ENCODE data around the gene ALS2CL. TPM values are rescaled to one million over a fixed set of nuclear protein-coding genes. Genes with fewer than 3 reads are reported as not detected.

ALS2CL gene
- total RNA-seq, 4 donors from 2014 or later = 55.8 to 68.5 (median 63.7) TPM

GRCh38 chr3:46664971-46665762, 28.3 kb downstream of the ALS2CL start:
- no peak overlapping the region for H3K27ac ChIP-seq
- H3K9me3 ChIP-seq = no peaks in the 10 kb centered on the region
- no peak for TF ChIP-seq CTCF (IDR thresholded peaks at IDR 0.05)
- TF ChIP-seq POLR2A (IDR thresholded peaks at IDR 0.05) = no peak
- no peak for DNase-seq
- no peak overlapping the region for H3K4me3 ChIP-seq (replicated peaks in 1 of 3)
- no peaks in the 10 kb centered on the region for H3K36me3 ChIP-seq
- peaks cover 3 to 18% of the 10 kb centered on the region in 2 donors for H3K4me1 ChIP-seq
- no peaks in the 10 kb centered on the region for H3K27me3 ChIP-seq
- intact Hi-C loops (cut with DNase I) = no loop called here
- 79 to 85% methylated on average over 19 to 22 of the region's 23 CpGs for WGBS, 2 donors

GRCh38 chr3:46664188-46664970, 29.1 kb downstream of the ALS2CL start:
- no peak overlapping the region for H3K27ac ChIP-seq
- no peaks in the 10 kb centered on the region for H3K9me3 ChIP-seq
- WGBS, 2 donors = 96 to 98% methylated on average over 4 to 6 of the region's 6 CpGs
- TF ChIP-seq POLR2A (IDR thresholded peaks at IDR 0.05) (no peak), CTCF (IDR thresholded peaks at IDR 0.05) (no peak)
- no peak for DNase-seq
- H3K36me3 ChIP-seq = no peaks in the 10 kb centered on the region
- H3K4me3 ChIP-seq (replicated peaks in 1 of 3) = no peak overlapping the region
- H3K4me1 ChIP-seq = peaks cover 3 to 18% of the 10 kb centered on the region in 2 donors
- intact Hi-C loops (cut with DNase I) = no loop called here
- no peaks in the 10 kb centered on the region for H3K27me3 ChIP-seq

- Histone ChIP-seq H3K36me3 (no peaks in the 10 kb centered on the region), H3K9me3 (no peaks in the 10 kb centered on the region), H3K27me3 (no peaks in the 10 kb centered on the region), H3K4me3 (replicated peaks in 1 of 3) (no peak overlapping the region), H3K27ac (no peak overlapping the region), H3K4me1 (peaks cover 3 to 18% of the 10 kb centered on the region in 2 donors)
- WGBS, 2 donors = 71 to 75% methylated on average over 8 of the region's 8 CpGs
- no peak for TF ChIP-seq POLR2A (IDR thresholded peaks at IDR 0.05)
- TF ChIP-seq CTCF (IDR thresholded peaks at IDR 0.05) = no peak
- intact Hi-C loops (cut with DNase I) = no loop called here
- DNase-seq = no peak
These were observed 29.8 kb downstream of the ALS2CL start for GRCh38 chr3:46663591-46664135.

GRCh38 chr3:46662771-46663551, 30.5 kb downstream of the ALS2CL start:
- peaks cover 3 to 18% of the 10 kb centered on the region in 2 donors for H3K4me1 ChIP-seq
- 74 to 77% methylated on average over 15 to 17 of the region's 17 CpGs for WGBS, 2 donors
- TF ChIP-seq POLR2A (IDR thresholded peaks at IDR 0.05) (no peak), CTCF (IDR thresholded peaks at IDR 0.05) (no peak)
- no peak overlapping the region for H3K4me3 ChIP-seq (replicated peaks in 1 of 3)
- no peaks in the 10 kb centered on the region for H3K9me3 ChIP-seq
- DNase-seq = no peak
- no peaks in the 10 kb centered on the region for H3K36me3 ChIP-seq
- no peaks in the 10 kb centered on the region for H3K27me3 ChIP-seq
- intact Hi-C loops (cut with DNase I) = no loop called here
- no peak overlapping the region for H3K27ac ChIP-seq

Measured in thyroid gland (tissue), 4 donors.